ENCODE results near the gene CCR6. TPM values are rescaled to one million over a fixed set of nuclear protein-coding genes. Genes with fewer than 3 reads are reported as not detected.
A peak's percentile ranks its signal among the peaks of the same experiment; 100 is the strongest.

Gene CCR6
- total RNA-seq, 2 donors from 2014 or later = 57.4 to 60.5 TPM

- DNase-seq (no peak), ATAC-seq (no peak)
- peak overlapping the region; percentile 89 for H3K27ac Mint-ChIP-seq
- no peaks in the 10 kb centered on the region for H3K9me3 ChIP-seq (ENCODE audit: control insufficient read depth, low read length, poor library complexity, severe bottlenecking)
- H3K36me3 Mint-ChIP-seq (ENCODE audit: low read depth) = no peaks in the 10 kb centered on the region
- H3K4me3 Mint-ChIP-seq = peak overlapping the region; percentile 59
- no peaks in the 10 kb centered on the region for H3K27me3 Mint-ChIP-seq
- H3K4me1 Mint-ChIP-seq = peaks cover 44% of the 10 kb centered on the region
These were observed 19.5 kb downstream of the CCR6 start for GRCh38 chr6:167142433-167142761.

GRCh38 chr6:167143041-167143440 is 20.1 kb downstream of the CCR6 start:
- H3K4me1 Mint-ChIP-seq = peaks cover 38% of the 10 kb centered on the region
- no peaks in the 10 kb centered on the region for H3K9me3 ChIP-seq (ENCODE audit: control insufficient read depth, low read length, poor library complexity, severe bottlenecking)
- H3K4me3 Mint-ChIP-seq = peak overlapping the region; percentile 2
- DNase-seq = no peak
- no peak overlapping the region for H3K27ac Mint-ChIP-seq
- H3K36me3 Mint-ChIP-seq (ENCODE audit: low read depth) = no peaks in the 10 kb centered on the region
- no peaks in the 10 kb centered on the region for H3K27me3 Mint-ChIP-seq
- ATAC-seq = no peak

- no peaks in the 10 kb centered on the region for H3K27me3 Mint-ChIP-seq
- peak overlapping the region; percentile 77 for H3K27ac Mint-ChIP-seq
- no peak for ATAC-seq
- DNase-seq = no peak
- peaks cover 2% of the 10 kb centered on the region for H3K36me3 Mint-ChIP-seq (ENCODE audit: low read depth)
- no peak overlapping the region for H3K4me3 Mint-ChIP-seq
- no peaks in the 10 kb centered on the region for H3K9me3 ChIP-seq (ENCODE audit: control insufficient read depth, low read length, poor library complexity, severe bottlenecking)
- peaks cover 29% of the 10 kb centered on the region for H3K4me1 Mint-ChIP-seq
These were observed 22.6 kb downstream of the CCR6 start for GRCh38 chr6:167145461-167145860.

- no peaks in the 10 kb centered on the region for H3K9me3 ChIP-seq (ENCODE audit: control insufficient read depth, low read length, poor library complexity, severe bottlenecking)
- H3K4me3 Mint-ChIP-seq = peak overlapping the region; percentile 55
- H3K27ac Mint-ChIP-seq = peak overlapping the region; percentile 77
- H3K36me3 Mint-ChIP-seq (ENCODE audit: low read depth) = peaks cover 2% of the 10 kb centered on the region
- H3K4me1 Mint-ChIP-seq = peaks cover 26% of the 10 kb centered on the region
- no peak for ATAC-seq
- DNase-seq = no peak
- H3K27me3 Mint-ChIP-seq = no peaks in the 10 kb centered on the region
These were observed 23.2 kb downstream of the CCR6 start for GRCh38 chr6:167146135-167146534.

- no peaks in the 10 kb centered on the region for H3K9me3 ChIP-seq (ENCODE audit: control insufficient read depth, low read length, poor library complexity, severe bottlenecking)
- ATAC-seq (no peak), DNase-seq (no peak)
- Mint-ChIP-seq H3K36me3 (ENCODE audit: low read depth) (peaks cover 2% of the 10 kb centered on the region), H3K27me3 (no peaks in the 10 kb centered on the region), H3K4me1 (peaks cover 23% of the 10 kb centered on the region), H3K27ac (peak overlapping the region; percentile 77), H3K4me3 (peak overlapping the region; percentile 55)
These were observed 24.1 kb downstream of the CCR6 start for GRCh38 chr6:167146977-167147376.

- Mint-ChIP-seq H3K4me1 (peaks cover 29% of the 10 kb centered on the region), H3K4me3 (no peak overlapping the region), H3K27ac (no peak overlapping the region), H3K36me3 (ENCODE audit: low read depth) (peaks cover 2% of the 10 kb centered on the region), H3K27me3 (no peaks in the 10 kb centered on the region)
- DNase-seq = no peak
- ATAC-seq = no peak
- no peaks in the 10 kb centered on the region for H3K9me3 ChIP-seq (ENCODE audit: control insufficient read depth, low read length, poor library complexity, severe bottlenecking)
These were observed 25.1 kb downstream of the CCR6 start for GRCh38 chr6:167148021-167148420.

GRCh38 chr6:167148997-167149396 is 26.1 kb downstream of the CCR6 start:
- no peaks in the 10 kb centered on the region for H3K9me3 ChIP-seq (ENCODE audit: control insufficient read depth, low read length, poor library complexity, severe bottlenecking)
- H3K4me1 Mint-ChIP-seq = peaks cover 36% of the 10 kb centered on the region
- DNase-seq (no peak), ATAC-seq (no peak)
- peaks cover 2% of the 10 kb centered on the region for H3K36me3 Mint-ChIP-seq (ENCODE audit: low read depth)
- no peak overlapping the region for H3K27ac Mint-ChIP-seq
- no peaks in the 10 kb centered on the region for H3K27me3 Mint-ChIP-seq
- no peak overlapping the region for H3K4me3 Mint-ChIP-seq

- ATAC-seq = peak; percentile 48
- Mint-ChIP-seq H3K4me1 (peaks cover 29% of the 10 kb centered on the region), H3K36me3 (ENCODE audit: low read depth) (peaks cover 2% of the 10 kb centered on the region), H3K27ac (peak overlapping the region; percentile 1), H3K27me3 (no peaks in the 10 kb centered on the region), H3K4me3 (peak overlapping the region; percentile 8)
- no peak for DNase-seq
- no peaks in the 10 kb centered on the region for H3K9me3 ChIP-seq (ENCODE audit: control insufficient read depth, low read length, poor library complexity, severe bottlenecking)
These were observed 28.1 kb downstream of the CCR6 start for GRCh38 chr6:167150941-167151549.

- Mint-ChIP-seq H3K27me3 (no peaks in the 10 kb centered on the region), H3K4me3 (no peak overlapping the region), H3K36me3 (ENCODE audit: low read depth) (peaks cover 2% of the 10 kb centered on the region), H3K4me1 (peaks cover 25% of the 10 kb centered on the region), H3K27ac (peak overlapping the region; percentile 1)
- no peaks in the 10 kb centered on the region for H3K9me3 ChIP-seq (ENCODE audit: control insufficient read depth, low read length, poor library complexity, severe bottlenecking)
- DNase-seq (no peak), ATAC-seq (no peak)
These were observed 28.8 kb downstream of the CCR6 start for GRCh38 chr6:167151648-167152047.

- no peaks in the 10 kb centered on the region for H3K9me3 ChIP-seq (ENCODE audit: control insufficient read depth, low read length, poor library complexity, severe bottlenecking)
- Mint-ChIP-seq H3K4me3 (peak overlapping the region; percentile 81), H3K4me1 (peaks cover 23% of the 10 kb centered on the region), H3K27me3 (no peaks in the 10 kb centered on the region), H3K36me3 (ENCODE audit: low read depth) (peaks cover 2% of the 10 kb centered on the region), H3K27ac (peak overlapping the region; percentile 76)
- DNase-seq (no peak), ATAC-seq (peak; percentile 44)
These were observed 30.0 kb downstream of the CCR6 start for GRCh38 chr6:167152862-167153261.

- no peaks in the 10 kb centered on the region for H3K27me3 Mint-ChIP-seq
- ATAC-seq = peak; percentile 45
- peak overlapping the region; percentile 81 for H3K4me3 Mint-ChIP-seq
- no peaks in the 10 kb centered on the region for H3K9me3 ChIP-seq (ENCODE audit: control insufficient read depth, low read length, poor library complexity, severe bottlenecking)
- H3K27ac Mint-ChIP-seq = peak overlapping the region; percentile 76
- H3K4me1 Mint-ChIP-seq = peaks cover 23% of the 10 kb centered on the region
- no peak for DNase-seq
- H3K36me3 Mint-ChIP-seq (ENCODE audit: low read depth) = peaks cover 2% of the 10 kb centered on the region
These were observed 30.6 kb downstream of the CCR6 start for GRCh38 chr6:167153521-167153959.

GRCh38 chr6:167154291-167154690 is 31.4 kb downstream of the CCR6 start:
- ATAC-seq (no peak), DNase-seq (no peak)
- peaks cover 5% of the 10 kb centered on the region for H3K36me3 Mint-ChIP-seq (ENCODE audit: low read depth)
- no peaks in the 10 kb centered on the region for H3K9me3 ChIP-seq (ENCODE audit: control insufficient read depth, low read length, poor library complexity, severe bottlenecking)
- peaks cover 23% of the 10 kb centered on the region for H3K4me1 Mint-ChIP-seq
- H3K4me3 Mint-ChIP-seq = no peak overlapping the region
- peak overlapping the region; percentile 76 for H3K27ac Mint-ChIP-seq
- H3K27me3 Mint-ChIP-seq = no peaks in the 10 kb centered on the region

GRCh38 chr6:167154895-167155294 is 32.0 kb downstream of the CCR6 start:
- Mint-ChIP-seq H3K4me3 (no peak overlapping the region), H3K36me3 (ENCODE audit: low read depth) (peaks cover 3% of the 10 kb centered on the region), H3K4me1 (peaks cover 23% of the 10 kb centered on the region), H3K27ac (no peak overlapping the region), H3K27me3 (no peaks in the 10 kb centered on the region)
- H3K9me3 ChIP-seq (ENCODE audit: control insufficient read depth, low read length, poor library complexity, severe bottlenecking) = no peaks in the 10 kb centered on the region
- DNase-seq = no peak
- ATAC-seq = no peak

GRCh38 chr6:167157414-167157813 is 34.5 kb downstream of the CCR6 start:
- DNase-seq = no peak
- Mint-ChIP-seq H3K27ac (no peak overlapping the region), H3K27me3 (peaks cover 3% of the 10 kb centered on the region), H3K4me1 (peaks cover 17% of the 10 kb centered on the region), H3K4me3 (no peak overlapping the region), H3K36me3 (ENCODE audit: low read depth) (peaks cover 6% of the 10 kb centered on the region)
- no peak for ATAC-seq
- H3K9me3 ChIP-seq (ENCODE audit: control insufficient read depth, low read length, poor library complexity, severe bottlenecking) = no peaks in the 10 kb centered on the region
